ENCODE data around the gene POLDIP2. TPM values are rescaled to one million over a fixed set of nuclear protein-coding genes. Genes with fewer than 3 reads are reported as not detected.
A peak's percentile ranks its signal among the peaks of the same experiment; 100 is the strongest.

The POLDIP2 gene
- total RNA-seq, 1 experiment from 2014 or later, result 95.1 TPM

DNA sequence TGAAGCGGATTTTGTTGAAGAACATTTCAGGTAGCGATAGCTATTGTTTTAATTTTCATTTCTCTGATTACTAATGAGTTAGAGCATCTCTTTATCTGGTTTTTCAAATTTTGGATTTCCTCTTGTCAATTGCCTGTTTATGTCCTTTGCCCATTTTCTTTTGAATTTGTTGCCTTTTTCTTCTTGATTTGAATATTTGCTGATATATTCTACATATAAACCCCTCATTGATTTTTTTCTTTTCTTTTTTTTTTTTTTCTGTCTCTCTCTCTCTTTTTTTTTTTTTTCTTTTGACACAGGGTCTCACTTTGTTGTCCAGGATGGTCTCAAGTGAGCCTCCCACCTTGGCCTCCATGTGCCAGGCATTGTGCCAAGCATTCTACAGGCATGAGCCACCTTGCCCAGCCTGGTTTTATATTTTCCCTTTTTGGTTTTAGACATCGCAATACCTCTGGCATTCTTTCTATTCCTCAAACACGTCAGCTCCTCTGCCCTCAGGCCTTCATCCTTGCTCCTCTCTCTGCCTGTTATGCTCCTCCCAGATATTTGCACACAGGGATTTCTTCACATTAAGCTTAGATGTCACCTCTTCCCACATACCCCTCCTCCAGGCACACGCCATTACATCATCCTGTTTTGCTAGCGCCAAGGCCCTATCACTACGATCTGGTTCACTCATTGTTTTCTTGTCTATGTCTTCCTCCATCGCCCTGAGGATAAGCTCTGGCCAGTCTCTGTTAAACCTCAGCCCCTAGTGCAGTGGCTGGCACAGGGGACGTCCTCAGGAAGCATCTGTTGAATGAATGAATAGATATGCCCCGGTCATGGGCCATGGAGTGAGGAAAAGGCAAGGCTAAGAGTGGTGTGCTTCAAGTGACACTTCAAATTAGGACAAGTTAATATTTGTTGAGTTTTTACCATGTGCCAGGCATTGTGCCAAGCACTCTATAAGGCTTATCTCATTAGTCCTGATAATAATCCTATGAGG, 22.8 kb upstream of the POLDIP2 start:
- H3K36me3 ChIP-seq, result 0 out of 2 replicates have a peak, but pooled peaks cover 2% of the 10 kb centered on the region
- no peak for DNase-seq
- no peaks in the 10 kb centered on the region for H3K9me3 ChIP-seq (replicated peaks)
- H3K27me3 ChIP-seq, result no peaks in the 10 kb centered on the region
- no peaks in the 10 kb centered on the region for H3K4me1 ChIP-seq
- no peak overlapping the region for H3K27ac ChIP-seq
- no peak overlapping the region for H3K4me3 ChIP-seq

DNA sequence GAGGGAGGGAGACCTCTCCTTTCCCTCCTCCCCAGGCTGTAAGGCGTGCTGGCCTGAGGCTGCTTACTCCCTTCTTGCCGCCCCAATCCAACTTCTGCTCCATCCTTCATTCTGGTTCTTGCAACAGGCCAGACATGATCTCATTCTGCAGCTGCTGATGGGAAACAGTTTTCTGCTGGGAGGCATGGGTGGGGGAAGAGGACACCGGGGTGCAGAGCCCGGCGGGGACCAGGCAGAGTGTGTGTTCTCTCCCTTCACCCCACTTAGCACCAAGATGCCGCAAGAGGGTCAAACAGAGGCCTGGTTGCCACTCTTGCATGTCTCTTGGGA, 15.6 kb upstream of the POLDIP2 start:
- peak overlapping the region; percentile 69 for H3K4me3 ChIP-seq
- peaks cover 20% of the 10 kb centered on the region for H3K4me1 ChIP-seq
- no peaks in the 10 kb centered on the region for H3K36me3 ChIP-seq
- no peak overlapping the region for H3K27ac ChIP-seq
- no peaks in the 10 kb centered on the region for H3K27me3 ChIP-seq
- H3K9me3 ChIP-seq (replicated peaks), result no peaks in the 10 kb centered on the region
- peak in 1 of 2 experiments; percentile 29 for DNase-seq

DNA sequence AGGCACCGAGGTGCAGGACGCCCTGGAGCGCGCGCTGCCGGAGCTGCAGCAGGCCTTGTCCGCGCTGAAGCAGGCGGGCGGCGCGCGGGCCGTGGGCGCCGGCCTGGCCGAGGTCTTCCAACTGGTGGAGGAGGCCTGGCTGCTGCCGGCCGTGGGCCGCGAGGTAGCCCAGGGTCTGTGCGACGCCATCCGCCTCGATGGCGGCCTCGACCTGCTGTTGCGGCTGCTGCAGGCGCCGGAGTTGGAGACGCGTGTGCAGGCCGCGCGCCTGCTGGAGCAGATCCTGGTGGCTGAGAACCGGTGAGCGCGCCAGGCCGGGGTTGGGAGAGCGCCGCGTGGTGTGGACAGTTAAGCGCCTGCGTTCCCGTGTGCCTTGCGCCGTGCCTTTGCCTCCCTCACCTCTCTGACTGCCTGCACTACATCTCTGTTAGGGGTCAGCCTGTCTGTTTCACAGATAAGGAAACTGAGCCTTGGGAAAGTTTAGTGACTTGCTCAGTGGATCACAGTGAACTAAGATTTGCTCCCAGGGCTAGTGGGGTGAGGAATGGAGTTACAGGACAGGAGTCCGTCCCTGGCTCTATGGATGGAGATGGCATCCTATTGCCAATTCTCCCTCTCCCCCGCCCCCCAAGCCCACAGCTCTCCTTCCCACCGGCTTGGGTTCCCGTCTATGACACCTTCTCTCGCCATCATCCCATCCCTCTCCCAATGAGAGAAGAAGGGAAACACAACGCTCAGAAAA, 15.0 kb upstream of the POLDIP2 start:
- Histone ChIP-seq H3K9me3 (replicated peaks) (no peaks in the 10 kb centered on the region), H3K27ac (peak overlapping the region; percentile 28; the same call in 1 of the 2 replicates), H3K36me3 (no peaks in the 10 kb centered on the region), H3K4me3 (peak overlapping the region; percentile 69), H3K4me1 (peaks cover 20% of the 10 kb centered on the region), H3K27me3 (no peaks in the 10 kb centered on the region)
- DNase-seq, result peak; percentile 57 to 60

DNA sequence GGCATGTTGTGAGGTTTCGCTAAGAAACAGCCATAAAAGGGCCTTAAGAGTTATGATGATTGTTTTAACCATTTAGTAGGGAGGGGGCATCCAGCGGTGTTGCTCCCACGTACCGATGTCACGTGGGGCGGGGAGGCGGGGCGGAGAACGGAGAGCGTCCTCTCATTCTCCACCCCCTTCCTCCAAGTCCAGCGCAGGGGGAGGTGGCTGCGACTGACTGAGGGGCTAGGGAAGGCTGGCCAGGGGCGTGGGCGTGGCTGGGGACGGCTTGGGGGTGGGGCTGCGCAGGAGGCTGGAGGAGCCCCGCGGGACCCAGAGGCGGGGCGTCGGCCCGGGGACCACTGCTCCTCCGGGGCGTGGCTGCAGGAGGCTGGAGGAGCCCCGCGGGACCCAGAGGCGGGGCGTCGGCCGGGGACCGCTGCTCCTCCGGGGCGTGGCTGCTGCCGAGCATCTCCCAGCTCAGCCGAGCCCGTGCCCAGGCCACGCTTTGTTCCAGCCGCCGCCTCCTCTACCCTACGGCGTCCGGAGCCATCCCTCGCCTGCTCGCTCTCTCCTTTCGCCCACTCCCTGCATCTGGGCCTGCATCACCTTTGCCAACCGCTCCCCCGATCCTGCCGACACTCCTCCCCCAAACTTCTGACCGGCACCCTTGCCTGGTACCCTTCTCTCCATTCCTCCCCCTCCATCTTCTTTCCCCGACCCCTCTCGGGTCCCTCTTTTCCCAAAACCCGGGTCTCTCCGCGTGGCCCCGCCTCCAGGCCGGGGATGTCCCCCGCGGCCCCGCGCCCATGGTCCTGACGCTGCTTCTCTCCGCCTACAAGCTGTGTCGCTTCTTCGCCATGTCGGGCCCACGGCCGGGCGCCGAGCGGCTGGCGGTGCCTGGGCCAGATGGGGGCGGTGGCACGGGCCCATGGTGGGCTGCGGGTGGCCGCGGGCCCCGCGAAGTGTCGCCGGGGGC, 14.2 kb upstream of the POLDIP2 start, which contains the start of gene SARM1:
SARM1 (plus strand) TSS at position 450 of the 958 bp plus-strand sequence; CDS start at position 789, 339 bp downstream.
- H3K4me3 ChIP-seq, result peak within 1 kb of the TSS; percentile 69
- peak; percentile 99 for DNase-seq
- H3K4me1 ChIP-seq, result peaks cover 20% of the 10 kb centered on the region
- no peaks in the 10 kb centered on the region for H3K27me3 ChIP-seq
- H3K36me3 ChIP-seq, result no peaks in the 10 kb centered on the region
- no peaks in the 10 kb centered on the region for H3K9me3 ChIP-seq (replicated peaks)
- H3K27ac ChIP-seq, result peak within 1 kb of the TSS; percentile 37; the same call in 1 of the 2 replicates

DNA sequence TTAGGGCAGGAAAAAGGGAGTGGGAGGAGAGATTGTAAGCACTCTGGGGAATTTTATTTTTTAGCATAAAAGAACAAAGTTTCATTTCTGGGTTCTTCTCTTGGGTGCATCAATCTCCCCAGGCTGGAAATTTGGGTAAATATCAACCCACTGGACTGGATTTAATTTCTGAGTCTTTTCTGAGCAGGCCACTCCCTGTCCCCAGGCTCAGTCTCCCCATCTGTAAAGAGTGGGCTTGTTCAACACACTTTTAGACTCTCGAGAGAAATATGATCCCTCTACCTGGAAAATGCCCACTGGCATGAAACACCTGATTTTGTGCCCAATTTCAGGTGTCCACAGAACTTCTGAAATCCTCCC, 13.4 kb upstream of the POLDIP2 start:
- DNase-seq, result no peak
- Histone ChIP-seq H3K36me3 (no peaks in the 10 kb centered on the region), H3K27ac (no peak overlapping the region), H3K4me3 (peak overlapping the region; percentile 69), H3K9me3 (replicated peaks) (no peaks in the 10 kb centered on the region), H3K4me1 (peaks cover 20% of the 10 kb centered on the region), H3K27me3 (no peaks in the 10 kb centered on the region)

DNA sequence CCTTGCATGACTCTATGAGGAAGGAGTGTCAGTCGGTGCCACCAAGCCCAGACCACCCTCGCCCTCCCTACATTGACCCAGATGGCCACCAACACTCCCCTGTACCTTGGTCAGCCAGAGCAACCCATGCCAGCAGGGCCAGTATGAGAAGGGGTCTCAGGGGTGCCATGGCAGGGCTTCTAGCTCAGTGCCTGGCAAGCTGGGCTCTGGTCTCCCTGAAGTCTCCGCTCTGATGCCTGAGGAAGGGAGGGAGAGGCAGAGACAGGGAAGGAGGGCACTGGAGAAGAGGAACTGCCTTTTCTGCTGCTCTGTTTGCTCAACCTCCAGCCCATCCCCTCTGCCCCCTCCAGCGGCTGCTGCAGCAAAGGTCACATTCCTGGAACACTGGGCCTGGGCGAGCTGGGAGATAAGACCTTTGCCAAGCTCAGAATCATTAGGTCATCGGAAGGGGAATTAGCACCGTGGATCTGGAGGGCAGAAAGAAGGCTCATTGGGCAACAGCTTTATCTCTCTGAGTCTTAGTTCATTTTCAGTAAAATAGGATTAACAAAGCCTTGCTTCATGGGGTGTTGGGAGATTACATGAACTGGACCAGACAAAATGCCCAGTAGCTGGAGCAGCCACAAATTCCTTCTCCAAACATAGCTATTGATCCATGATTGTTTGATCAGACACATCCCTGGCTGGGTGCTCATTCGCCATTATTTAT, 12.9 kb upstream of the POLDIP2 start, which contains the start of gene VTN:
VTN (minus strand) TSS at position 273 of the 709 bp plus-strand sequence; CDS start at position 169, 104 bp downstream.
- Histone ChIP-seq H3K27me3 (no peaks in the 10 kb centered on the region), H3K27ac (no peak within 1 kb of the TSS), H3K36me3 (no peaks in the 10 kb centered on the region), H3K9me3 (replicated peaks) (no peaks in the 10 kb centered on the region), H3K4me3 (peak within 1 kb of the TSS; percentile 69), H3K4me1 (peaks cover 20% of the 10 kb centered on the region)
- peak; percentile 38 to 47 for DNase-seq

DNA sequence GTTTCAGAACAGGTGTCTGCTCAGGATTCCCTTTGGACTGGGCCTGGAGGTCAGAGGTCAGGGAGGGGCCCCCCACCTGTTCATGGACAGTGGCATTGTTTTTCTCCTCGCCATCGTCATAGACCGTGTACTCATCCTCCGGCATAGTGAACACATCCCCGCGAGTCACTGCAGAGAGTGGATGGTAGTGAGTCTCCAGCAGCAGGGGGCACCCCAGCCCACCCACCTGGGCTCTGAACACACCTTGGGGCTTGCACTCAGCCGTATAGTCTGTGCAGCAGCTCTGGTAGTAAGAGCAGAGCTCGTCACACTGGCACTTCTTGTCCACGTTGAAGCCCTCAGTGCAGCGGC, 12.3 kb upstream of the POLDIP2 start:
- Histone ChIP-seq H3K27ac (no peak overlapping the region), H3K9me3 (replicated peaks) (no peaks in the 10 kb centered on the region), H3K27me3 (no peaks in the 10 kb centered on the region), H3K4me3 (no peak overlapping the region), H3K4me1 (peaks cover 20% of the 10 kb centered on the region), H3K36me3 (no peaks in the 10 kb centered on the region)
- no peak for DNase-seq

DNA sequence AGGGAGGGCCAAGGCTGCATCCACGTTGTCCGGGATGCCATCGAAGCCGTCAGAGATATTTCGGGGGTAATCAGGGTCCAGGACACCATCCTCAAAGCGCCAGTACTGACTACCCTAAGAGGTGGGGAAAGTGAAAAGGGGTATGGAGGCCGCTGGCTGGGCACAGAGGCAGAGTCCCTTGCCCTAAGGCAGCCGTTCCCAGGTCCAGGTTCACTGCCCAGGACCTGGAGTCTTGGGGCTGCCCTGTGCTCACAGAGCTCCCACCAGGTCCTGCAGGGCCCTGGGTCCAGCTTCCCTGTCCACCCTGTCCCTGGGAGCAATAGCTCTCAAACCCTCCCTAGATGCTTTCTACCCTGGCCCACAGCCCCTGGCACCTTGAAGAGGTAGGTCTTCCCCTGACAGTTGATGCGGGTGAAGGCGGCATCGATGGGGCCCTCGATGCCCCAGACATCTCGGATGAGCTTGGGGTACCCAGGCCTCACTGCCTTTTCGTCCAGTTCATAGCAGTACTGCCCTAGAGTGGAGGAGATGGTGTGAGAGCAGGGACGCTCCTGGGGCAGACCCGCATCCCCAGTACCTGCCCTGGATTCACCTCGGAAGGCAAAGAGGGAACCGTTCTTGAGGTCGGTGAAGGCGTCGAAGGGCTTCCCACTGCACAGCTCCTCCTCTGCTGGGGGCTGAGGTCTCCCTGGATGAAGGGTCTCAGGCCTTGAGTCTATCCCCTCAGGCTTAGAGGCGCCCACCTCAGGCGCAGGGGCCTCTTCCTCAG, 11.8 kb upstream of the POLDIP2 start:
- H3K36me3 ChIP-seq, result no peaks in the 10 kb centered on the region
- H3K27ac ChIP-seq, result no peak overlapping the region
- no peaks in the 10 kb centered on the region for H3K9me3 ChIP-seq (replicated peaks)
- peaks cover 20% of the 10 kb centered on the region for H3K4me1 ChIP-seq
- H3K27me3 ChIP-seq, result no peaks in the 10 kb centered on the region
- no peak for DNase-seq
- no peak overlapping the region for H3K4me3 ChIP-seq

DNA sequence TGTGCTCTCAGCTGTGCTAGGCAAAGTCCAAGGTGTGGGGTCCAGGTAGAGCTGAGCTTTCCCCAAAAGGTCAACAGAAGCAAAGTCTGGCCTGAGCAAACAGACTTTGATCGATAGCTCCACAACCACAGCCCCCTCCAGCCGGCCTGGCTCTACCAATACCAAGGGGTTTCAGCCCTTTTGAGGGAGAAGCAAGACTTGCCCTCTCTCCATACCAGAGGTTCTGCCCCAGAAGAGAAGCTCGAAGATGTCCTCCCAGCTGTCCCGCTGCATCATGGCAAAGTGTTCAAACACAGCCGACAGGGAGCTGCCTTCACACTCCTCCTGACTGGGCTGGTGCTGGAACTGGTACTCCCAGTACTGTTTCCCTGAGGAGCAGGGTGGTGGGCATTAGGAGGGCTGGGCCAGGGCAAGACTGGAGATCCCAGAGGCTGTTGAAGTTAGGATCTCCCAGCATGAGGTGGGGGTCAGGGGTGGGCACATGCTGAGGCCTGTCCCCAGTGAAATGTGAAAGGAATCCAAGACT, 11.0 kb upstream of the POLDIP2 start:
- no peaks in the 10 kb centered on the region for H3K36me3 ChIP-seq
- no peaks in the 10 kb centered on the region for H3K9me3 ChIP-seq (replicated peaks)
- peaks cover 18% of the 10 kb centered on the region for H3K4me1 ChIP-seq
- DNase-seq, result no peak
- no peak overlapping the region for H3K4me3 ChIP-seq
- H3K27me3 ChIP-seq, result no peaks in the 10 kb centered on the region
- H3K27ac ChIP-seq, result no peak overlapping the region

DNA sequence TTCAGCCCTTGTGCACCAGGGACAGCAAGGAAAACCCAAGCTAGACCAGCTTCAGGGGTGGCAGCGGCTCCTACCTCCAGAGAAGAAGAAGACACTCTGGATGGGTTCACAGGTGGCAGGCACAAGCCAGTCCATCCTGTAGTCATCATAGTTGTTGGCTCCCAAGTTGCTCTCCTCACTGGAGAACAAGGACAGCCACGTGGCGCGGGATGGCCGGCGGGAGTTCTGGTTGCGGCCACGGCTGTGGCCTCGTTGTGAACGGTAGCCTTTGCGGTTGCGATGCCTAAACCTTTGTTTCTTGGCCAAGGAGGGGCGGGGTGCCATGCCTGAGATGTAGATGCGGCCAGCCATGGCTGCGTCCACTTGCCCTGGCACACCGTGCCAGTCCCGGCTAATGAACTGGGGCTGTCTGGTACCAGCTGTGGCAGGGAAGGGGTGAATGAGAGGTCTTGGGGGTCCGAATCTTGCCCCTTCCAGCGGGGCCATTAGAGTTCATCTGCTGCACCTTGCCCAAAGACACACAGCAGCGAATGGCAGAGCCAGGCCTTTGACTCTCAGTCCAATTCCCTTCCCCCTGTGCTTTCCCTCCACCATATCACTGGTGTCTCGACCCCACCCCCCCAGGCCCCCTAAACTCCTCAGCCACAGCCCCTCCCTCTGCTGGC, 10.4 kb upstream of the POLDIP2 start:
- Histone ChIP-seq H3K27me3 (no peaks in the 10 kb centered on the region), H3K9me3 (replicated peaks) (no peaks in the 10 kb centered on the region), H3K36me3 (no peaks in the 10 kb centered on the region; the same call in 1 of the 2 replicates), H3K27ac (no peak overlapping the region), H3K4me1 (peaks cover 12% of the 10 kb centered on the region), H3K4me3 (no peak overlapping the region)
- DNase-seq, result no peak

DNA sequence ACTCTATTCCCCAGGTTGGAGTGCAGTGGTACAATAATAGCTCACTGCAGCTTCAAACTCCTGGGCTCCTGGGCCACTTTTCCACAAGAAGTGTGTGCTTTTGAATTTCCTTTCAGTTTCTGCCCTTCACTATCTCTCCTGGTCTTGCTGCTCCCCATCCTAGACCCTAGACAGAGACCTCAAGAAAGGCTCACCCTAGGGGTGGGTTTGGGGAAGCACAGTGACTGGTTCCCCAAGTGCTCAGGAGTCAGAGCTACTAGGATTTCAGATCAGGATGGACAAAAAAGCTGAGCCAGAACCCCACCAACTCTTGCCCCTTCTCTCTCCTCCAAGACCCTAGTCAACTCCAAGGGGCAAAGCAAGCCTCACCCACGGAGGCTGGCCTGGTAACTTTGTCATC, 9.3 kb upstream of the POLDIP2 start:
- no peak overlapping the region for H3K27ac ChIP-seq
- H3K4me1 ChIP-seq, result peaks cover 12% of the 10 kb centered on the region
- H3K4me3 ChIP-seq, result no peak overlapping the region
- H3K9me3 ChIP-seq (replicated peaks), result no peaks in the 10 kb centered on the region
- no peak for DNase-seq
- no peaks in the 10 kb centered on the region for H3K27me3 ChIP-seq
- H3K36me3 ChIP-seq, result no peaks in the 10 kb centered on the region; the same call in 1 of the 2 replicates

DNA sequence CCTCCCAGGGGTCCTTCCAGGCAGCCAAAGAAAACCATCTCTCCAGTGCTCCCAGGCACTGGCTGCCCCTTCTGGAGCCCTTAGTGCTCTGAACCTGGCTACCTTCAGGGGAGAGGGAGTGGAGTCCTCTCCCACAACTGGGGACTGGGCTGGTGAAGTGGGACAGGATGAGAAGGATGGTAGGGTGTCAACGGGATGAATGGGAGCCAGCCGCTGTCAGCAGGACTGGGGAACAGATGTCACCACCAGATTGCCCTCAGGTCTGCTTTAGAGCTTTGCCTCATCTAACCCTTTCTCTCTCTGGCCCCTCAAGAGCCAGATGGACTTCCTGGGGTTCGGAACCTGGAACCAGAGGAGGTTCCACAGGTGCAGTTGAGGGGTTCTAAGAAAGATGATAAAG, 8.2 kb upstream of the POLDIP2 start:
- DNase-seq, result no peak
- Histone ChIP-seq H3K27ac (no peak overlapping the region), H3K9me3 (replicated peaks) (no peaks in the 10 kb centered on the region), H3K27me3 (no peaks in the 10 kb centered on the region), H3K4me1 (peaks cover 6% of the 10 kb centered on the region), H3K36me3 (peaks cover 8% of the 10 kb centered on the region), H3K4me3 (no peak overlapping the region)

Measured in SJCRH30 (cell line).